Stimulated activated naive CD8-positive, alpha-beta T cell treated with anti-CD3 and anti-CD28 coated beads, Interleukin-15, Interleukin-2, amounts not matched to agents 100 ng/mL and 50 ng/mL, for 24 hours (primary cell): Measurements from ENCODE around the gene HCN2.
"Not testable (repeated sequence)": the region's sequence is repeated elsewhere in the genome, so short reads cannot be mapped to it uniquely, and the experiment has no call there.

ENCODE experiments used
- H3K27ac Mint-ChIP-seq: one replicate; pipeline ENCODE4 v1.8.0; 2021; ENCODE audit warnings: mild to moderate bottlenecking, mixed read lengths
- H3K27me3 Mint-ChIP-seq: one replicate; pipeline ENCODE4 v1.8.0; 2021; ENCODE audit warnings: mixed read lengths
- H3K36me3 Mint-ChIP-seq: one replicate; pipeline ENCODE4 v1.8.0; 2021; ENCODE audit warnings: low read depth, mixed read lengths
- H3K4me1 Mint-ChIP-seq: one replicate; pipeline ENCODE4 v1.8.0; 2021; ENCODE audit warnings: low read depth, mixed read lengths
- H3K4me3 Mint-ChIP-seq: one replicate; pipeline ENCODE4 v1.8.0; 2021; ENCODE audit warnings: mild to moderate bottlenecking, mixed read lengths
- H3K9me3 Mint-ChIP-seq: one replicate; pipeline ENCODE4 v1.8.0; 2021; ENCODE audit warnings: mixed read lengths

The HCN2 gene

GRCh38 chr19:577439-578392 lies 12.0 kb upstream of the HCN2 start:
- H3K4me1 Mint-ChIP-seq, result peaks cover 27% of the 10 kb centered on the region
- no peak overlapping the region for H3K4me3 Mint-ChIP-seq
- H3K36me3 Mint-ChIP-seq, result peaks cover 10% of the 10 kb centered on the region
- H3K9me3 Mint-ChIP-seq, result no peaks in the 10 kb centered on the region
- H3K27me3 Mint-ChIP-seq, result no peaks in the 10 kb centered on the region
- no peak overlapping the region for H3K27ac Mint-ChIP-seq

GRCh38 chr19:579111-579841 lies 10.4 kb upstream of the HCN2 start:
- Mint-ChIP-seq H3K36me3 (peaks cover 10% of the 10 kb centered on the region), H3K4me3 (no peak overlapping the region), H3K9me3 (no peaks in the 10 kb centered on the region), H3K4me1 (peaks cover 22% of the 10 kb centered on the region), H3K27ac (no peak overlapping the region), H3K27me3 (no peaks in the 10 kb centered on the region)

GRCh38 chr19:579842-580155 lies 9.9 kb upstream of the HCN2 start:
- Mint-ChIP-seq H3K9me3 (no peaks in the 10 kb centered on the region), H3K27ac (no peak overlapping the region), H3K4me1 (peaks cover 17% of the 10 kb centered on the region), H3K4me3 (no peak overlapping the region), H3K36me3 (peaks cover 7% of the 10 kb centered on the region), H3K27me3 (no peaks in the 10 kb centered on the region)

GRCh38 chr19:580274-580835 lies 9.3 kb upstream of the HCN2 start:
- Mint-ChIP-seq H3K4me1 (peaks cover 12% of the 10 kb centered on the region), H3K4me3 (no peak overlapping the region), H3K27ac (no peak overlapping the region), H3K27me3 (no peaks in the 10 kb centered on the region), H3K9me3 (no peaks in the 10 kb centered on the region), H3K36me3 (peaks cover 4% of the 10 kb centered on the region)

- H3K4me3 Mint-ChIP-seq, result no peak overlapping the region
- H3K36me3 Mint-ChIP-seq, result peaks cover 3% of the 10 kb centered on the region
- no peak overlapping the region for H3K27ac Mint-ChIP-seq
- H3K4me1 Mint-ChIP-seq, result peaks cover 11% of the 10 kb centered on the region
- no peaks in the 10 kb centered on the region for H3K9me3 Mint-ChIP-seq
- no peaks in the 10 kb centered on the region for H3K27me3 Mint-ChIP-seq
Observed at GRCh38 chr19:581399-582111, 8.1 kb upstream of the HCN2 start.

- Mint-ChIP-seq H3K9me3 (no peaks in the 10 kb centered on the region), H3K27ac (no peak overlapping the region), H3K4me1 (peaks cover 4% of the 10 kb centered on the region), H3K36me3 (no peaks in the 10 kb centered on the region), H3K27me3 (no peaks in the 10 kb centered on the region), H3K4me3 (no peak overlapping the region)
Observed at GRCh38 chr19:582497-583197, 7.0 kb upstream of the HCN2 start.

GRCh38 chr19:583198-583967 lies 6.3 kb upstream of the HCN2 start:
- H3K4me3 Mint-ChIP-seq, result no peak overlapping the region
- H3K27me3 Mint-ChIP-seq, result peaks cover 3% of the 10 kb centered on the region
- peaks cover 4% of the 10 kb centered on the region for H3K4me1 Mint-ChIP-seq
- no peak overlapping the region for H3K27ac Mint-ChIP-seq
- H3K36me3 Mint-ChIP-seq, result no peaks in the 10 kb centered on the region
- H3K9me3 Mint-ChIP-seq, result no peaks in the 10 kb centered on the region

- H3K36me3 Mint-ChIP-seq, result no peaks in the 10 kb centered on the region
- no peaks in the 10 kb centered on the region for H3K9me3 Mint-ChIP-seq
- peaks cover 4% of the 10 kb centered on the region for H3K4me1 Mint-ChIP-seq
- H3K27ac Mint-ChIP-seq, result no peak overlapping the region
- no peak overlapping the region for H3K4me3 Mint-ChIP-seq
- H3K27me3 Mint-ChIP-seq, result peaks cover 3% of the 10 kb centered on the region
Observed at GRCh38 chr19:583968-584239, 5.8 kb upstream of the HCN2 start.

GRCh38 chr19:584240-585001 lies 5.3 kb upstream of the HCN2 start:
- H3K27me3 Mint-ChIP-seq, result peaks cover 3% of the 10 kb centered on the region
- H3K9me3 Mint-ChIP-seq, result no peaks in the 10 kb centered on the region
- peaks cover 4% of the 10 kb centered on the region for H3K4me1 Mint-ChIP-seq
- H3K4me3 Mint-ChIP-seq, result no peak overlapping the region
- H3K36me3 Mint-ChIP-seq, result no peaks in the 10 kb centered on the region
- H3K27ac Mint-ChIP-seq, result no peak overlapping the region

GRCh38 chr19:585146-585545 lies 4.5 kb upstream of the HCN2 start:
- not testable (repeated sequence) for H3K27me3 Mint-ChIP-seq, H3K4me3 Mint-ChIP-seq, H3K4me1 Mint-ChIP-seq, H3K9me3 Mint-ChIP-seq, H3K27ac Mint-ChIP-seq, H3K36me3 Mint-ChIP-seq

GRCh38 chr19:585551-586110 lies 4.0 kb upstream of the HCN2 start:
- H3K4me1 Mint-ChIP-seq, result peaks cover 4% of the 10 kb centered on the region
- H3K27ac Mint-ChIP-seq, result no peak overlapping the region
- no peak overlapping the region for H3K4me3 Mint-ChIP-seq
- peaks cover 3% of the 10 kb centered on the region for H3K27me3 Mint-ChIP-seq
- no peaks in the 10 kb centered on the region for H3K9me3 Mint-ChIP-seq
- H3K36me3 Mint-ChIP-seq, result no peaks in the 10 kb centered on the region

- Mint-ChIP-seq H3K27me3 (peaks cover 11% of the 10 kb centered on the region), H3K27ac (no peak overlapping the region), H3K4me3 (no peak overlapping the region), H3K4me1 (peaks cover 4% of the 10 kb centered on the region), H3K36me3 (no peaks in the 10 kb centered on the region), H3K9me3 (no peaks in the 10 kb centered on the region)
Observed at GRCh38 chr19:588093-588740, 1.5 kb upstream of the HCN2 start.
